ENCODE results near the gene IFT88.

DNA sequence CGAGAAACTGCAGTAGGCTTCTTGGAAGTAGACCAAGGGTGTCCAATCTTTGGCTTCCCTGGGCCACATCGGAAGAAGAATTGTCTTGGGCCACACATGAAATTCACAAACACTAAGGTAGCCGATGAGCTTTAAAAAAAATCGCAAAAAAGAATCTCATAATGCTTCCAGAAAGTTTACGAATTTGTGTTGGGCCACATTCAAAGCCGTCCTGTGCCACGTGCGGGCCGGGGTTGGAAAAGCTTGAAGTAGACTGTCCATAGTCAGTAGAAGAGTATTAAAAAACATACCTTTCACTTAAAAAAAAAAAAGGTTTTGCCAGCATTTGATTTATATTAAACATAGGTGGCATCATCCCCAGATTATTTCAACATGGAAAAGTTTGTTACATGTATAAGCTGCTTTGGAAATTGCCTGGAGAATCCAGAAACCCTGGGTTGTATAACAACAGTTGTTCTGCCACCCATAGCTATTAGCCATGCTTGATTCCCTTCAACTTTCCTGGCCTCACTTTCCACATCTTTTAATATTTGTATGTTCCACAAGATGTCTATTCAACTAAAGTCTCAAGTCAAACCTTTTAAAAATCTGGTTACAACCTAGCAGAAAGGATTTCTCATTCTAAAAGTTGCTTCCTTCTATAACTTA lies 1.0 kb downstream of the IFT88 start:
- no peak for TF ChIP-seq POLR2A (IDR thresholded peaks at IDR 0.05)
- TF ChIP-seq, protein P1, sequence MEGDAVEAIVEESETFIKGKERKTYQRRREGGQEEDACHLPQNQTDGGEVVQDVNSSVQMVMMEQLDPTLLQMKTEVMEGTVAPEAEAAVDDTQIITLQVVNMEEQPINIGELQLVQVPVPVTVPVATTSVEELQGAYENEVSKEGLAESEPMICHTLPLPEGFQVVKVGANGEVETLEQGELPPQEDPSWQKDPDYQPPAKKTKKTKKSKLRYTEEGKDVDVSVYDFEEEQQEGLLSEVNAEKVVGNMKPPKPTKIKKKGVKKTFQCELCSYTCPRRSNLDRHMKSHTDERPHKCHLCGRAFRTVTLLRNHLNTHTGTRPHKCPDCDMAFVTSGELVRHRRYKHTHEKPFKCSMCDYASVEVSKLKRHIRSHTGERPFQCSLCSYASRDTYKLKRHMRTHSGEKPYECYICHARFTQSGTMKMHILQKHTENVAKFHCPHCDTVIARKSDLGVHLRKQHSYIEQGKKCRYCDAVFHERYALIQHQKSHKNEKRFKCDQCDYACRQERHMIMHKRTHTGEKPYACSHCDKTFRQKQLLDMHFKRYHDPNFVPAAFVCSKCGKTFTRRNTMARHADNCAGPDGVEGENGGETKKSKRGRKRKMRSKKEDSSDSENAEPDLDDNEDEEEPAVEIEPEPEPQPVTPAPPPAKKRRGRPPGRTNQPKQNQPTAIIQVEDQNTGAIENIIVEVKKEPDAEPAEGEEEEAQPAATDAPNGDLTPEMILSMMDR (IDR thresholded peaks at IDR 0.05), result no peak

All from heart left ventricle (tissue), 13 donors.